H9 (cell line): Measurements from ENCODE around the gene AXIN2. TPM values are rescaled to one million over a fixed set of nuclear protein-coding genes. Genes with fewer than 3 reads are reported as not detected.

Experiments
- DNase-seq: peaks from one replicate; pipeline ENCODE4 v3.0.0-alpha.2; 2017
- H2AFZ ChIP-seq: one replicate; pipeline ENCODE4 v1.6.1; 2013; ENCODE audit warnings: mild to moderate bottlenecking, low read length, control low read depth, moderate library complexity
- H2AK5ac ChIP-seq: 2 replicates; pipeline ENCODE4 v1.6.1; 2013; ENCODE audit warnings: low read length, control low read depth, mixed read lengths; ENCODE audit not compliant: insufficient read length
- H2BK120ac ChIP-seq: one replicate; pipeline ENCODE4 v1.6.1; 2013; ENCODE audit warnings: low read depth, mild to moderate bottlenecking, low read length, control low read depth, inconsistent platforms; ENCODE audit not compliant: poor library complexity, severe bottlenecking
- H2BK12ac ChIP-seq: 2 replicates; pipeline ENCODE4 v1.6.1; 2013; ENCODE audit warnings: low read length, control low read depth, mixed read lengths, low read depth; ENCODE audit not compliant: insufficient read length
- H2BK15ac ChIP-seq: 2 replicates; pipeline ENCODE4 v1.6.1; 2013; ENCODE audit warnings: low read depth, low read length, control low read depth
- H2BK20ac ChIP-seq: one replicate; pipeline ENCODE4 v1.6.1; 2013; ENCODE audit warnings: low read depth, mild to moderate bottlenecking, low read length, control low read depth, inconsistent platforms; ENCODE audit not compliant: poor library complexity, severe bottlenecking
- H2BK5ac ChIP-seq: 2 replicates; pipeline ENCODE4 v1.6.1; 2013; ENCODE audit warnings: low read length, control low read depth, mixed read lengths; ENCODE audit not compliant: insufficient read length
- H3K14ac ChIP-seq: 2 replicates; pipeline ENCODE4 v1.6.1; 2013; ENCODE audit warnings: low read length, control low read depth; ENCODE audit not compliant: insufficient read depth
- H3K18ac ChIP-seq: 2 replicates; pipeline ENCODE4 v1.6.1; 2013; ENCODE audit warnings: low read depth, mild to moderate bottlenecking, mixed read lengths, low read length, control low read depth; ENCODE audit not compliant: insufficient read length
- H3K23ac ChIP-seq: 2 replicates; pipeline ENCODE4 v1.6.1; 2013; ENCODE audit warnings: low read length, control low read depth, mixed read lengths, low read depth; ENCODE audit not compliant: insufficient read length
- H3K23me2 ChIP-seq: 2 replicates; pipeline ENCODE4 v1.6.1; 2013; ENCODE audit warnings: low read depth, mild to moderate bottlenecking, mixed read lengths, low read length, control low read depth; ENCODE audit not compliant: insufficient read length, poor library complexity, severe bottlenecking
- H3K27ac ChIP-seq: 2 replicates; pipeline ENCODE4 v1.5.1; 2013; ENCODE audit warnings: low read length, control low read depth, mixed read lengths, low read depth; ENCODE audit not compliant: insufficient read length
- H3K27me3 ChIP-seq: 2 replicates; pipeline ENCODE4 v1.6.1; 2013; ENCODE audit warnings: low read length, control low read depth, inconsistent platforms; ENCODE audit not compliant: insufficient read depth
- H3K4ac ChIP-seq: 2 replicates; pipeline ENCODE4 v1.6.1; 2013; ENCODE audit warnings: low read depth, mild to moderate bottlenecking, control low read depth, inconsistent platforms, low read length, moderate library complexity
- H3K4me1 ChIP-seq: 2 replicates; pipeline ENCODE4 v1.6.1; 2013; ENCODE audit warnings: low read length, control low read depth, inconsistent platforms; ENCODE audit not compliant: insufficient read depth
- H3K4me2 ChIP-seq: 2 replicates; pipeline ENCODE4 v1.6.1; 2013; ENCODE audit warnings: low read length, control low read depth, mixed read lengths; ENCODE audit not compliant: insufficient read length, insufficient read depth
- H3K56ac ChIP-seq: 2 replicates; pipeline ENCODE4 v1.6.1; 2013; ENCODE audit warnings: low read depth, mild to moderate bottlenecking, mixed read lengths, low read length, control low read depth; ENCODE audit not compliant: insufficient read length
- H3K79me1 ChIP-seq: 2 replicates; pipeline ENCODE4 v1.6.1; 2013; ENCODE audit warnings: low read depth, mild to moderate bottlenecking, moderate library complexity, low read length, control low read depth, inconsistent platforms; ENCODE audit not compliant: insufficient read depth, poor library complexity, severe bottlenecking
- H3K79me2 ChIP-seq: 2 replicates; pipeline ENCODE4 v1.6.1; 2013; ENCODE audit warnings: low read length, control low read depth, inconsistent platforms; ENCODE audit not compliant: insufficient read depth
- H3K9ac ChIP-seq: 2 replicates; pipeline ENCODE4 v1.6.1; 2013; ENCODE audit warnings: low read length, control low read depth, mixed read lengths; ENCODE audit not compliant: insufficient read length; ENCODE audit errors: extremely low read depth
- H3K9me3 ChIP-seq: one replicate; pipeline ENCODE4 v1.6.1; 2013; ENCODE audit warnings: low read depth, low read length, inconsistent platforms; ENCODE audit not compliant: control insufficient read depth
- H3T11ph ChIP-seq: one replicate; pipeline ENCODE4 v1.6.1; 2013; ENCODE audit warnings: mild to moderate bottlenecking, low read length, control low read depth, inconsistent platforms
- H4K20me1 ChIP-seq: one replicate; pipeline ENCODE4 v1.6.1; 2013; ENCODE audit not compliant: control insufficient read depth, insufficient read length, insufficient read depth
- H4K5ac ChIP-seq: 2 replicates; pipeline ENCODE4 v1.6.1; 2013; ENCODE audit warnings: low read depth, mild to moderate bottlenecking, mixed read lengths, low read length, control low read depth; ENCODE audit not compliant: insufficient read length
- H4K8ac ChIP-seq: replicated peaks from 2 replicates; pipeline ENCODE4 v1.6.1; 2013; ENCODE audit warnings: low read length, control low read depth, mixed read lengths, low read depth; ENCODE audit not compliant: insufficient read length
- H4K91ac ChIP-seq: 2 replicates; pipeline ENCODE4 v1.6.1; 2013; ENCODE audit warnings: low read depth, mild to moderate bottlenecking, moderate library complexity, mixed read lengths, low read length, control low read depth; ENCODE audit not compliant: insufficient read length
- H3K27ac Mint-ChIP-seq, 3 experiments: 2 replicates in 2 of 3; 3 replicates in 1 of 3; pipeline ENCODE4 v1.8.0; 2020 to 2021; ENCODE audit warnings: mixed read lengths in 3 of 3, mild to moderate bottlenecking in 1 of 3, moderate library complexity in 1 of 3
- H3K27me3 Mint-ChIP-seq: 2 replicates; pipeline ENCODE4 v1.8.0; 2021; ENCODE audit warnings: low read depth, mild to moderate bottlenecking, moderate library complexity, mixed read lengths
- H3K36me3 Mint-ChIP-seq, 3 experiments: 2 replicates in 2 of 3; 3 replicates in 1 of 3; pipeline ENCODE4 v1.8.0; 2020 to 2021; ENCODE audit warnings: low read depth in 3 of 3, mixed read lengths in 3 of 3; ENCODE audit not compliant: insufficient read depth in 1 of 3
- H3K4me1 Mint-ChIP-seq, 2 experiments: 2 replicates each; pipeline ENCODE4 v1.8.0; 2020; ENCODE audit warnings: mixed read lengths in 2 of 2
- H3K4me3 Mint-ChIP-seq, 2 experiments: 2 replicates in 1 of 2; 3 replicates in 1 of 2; pipeline ENCODE4 v1.8.0; 2020 to 2021; ENCODE audit warnings: mild to moderate bottlenecking in 2 of 2, mixed read lengths in 2 of 2, moderate library complexity in 1 of 2
- H3K9me3 Mint-ChIP-seq, 2 experiments: 2 replicates in 1 of 2; 3 replicates in 1 of 2; pipeline ENCODE4 v1.8.0; 2020; ENCODE audit warnings: mild to moderate bottlenecking in 2 of 2, mixed read lengths in 2 of 2, moderate library complexity in 1 of 2
- WGBS: extraction: QIAGEN DNeasy Blood & Tissue Kit; methylation state at CpG from one replicate; pipeline ENCODE4 v1.1.7; 2013; ENCODE audit warnings: missing lambda C conversion rate, low lambda C conversion rate, mixed read lengths; ENCODE audit not compliant: insufficient read length; ENCODE audit errors: extremely low coverage; 5-methylcytosine and 5-hydroxymethylcytosine counted together
- total RNA-seq: library from RNA; stranded (reverse); gene quantifications from 2 replicates; pipeline ENCODE4 v1.2.1, GENCODE V29; 2021
- TF ChIP-seq, protein P1 (sequence below): fragments of 200-600 bp; sonication (generic); conservative IDR thresholded peaks from 3 replicates; pipeline ENCODE4 v1.8.0; 2021; ENCODE audit warnings: antibody characterized with exemption, mild to moderate bottlenecking

The AXIN2 gene
- total RNA-seq, 1 experiment from 2014 or later: 35.0 TPM

DNA sequence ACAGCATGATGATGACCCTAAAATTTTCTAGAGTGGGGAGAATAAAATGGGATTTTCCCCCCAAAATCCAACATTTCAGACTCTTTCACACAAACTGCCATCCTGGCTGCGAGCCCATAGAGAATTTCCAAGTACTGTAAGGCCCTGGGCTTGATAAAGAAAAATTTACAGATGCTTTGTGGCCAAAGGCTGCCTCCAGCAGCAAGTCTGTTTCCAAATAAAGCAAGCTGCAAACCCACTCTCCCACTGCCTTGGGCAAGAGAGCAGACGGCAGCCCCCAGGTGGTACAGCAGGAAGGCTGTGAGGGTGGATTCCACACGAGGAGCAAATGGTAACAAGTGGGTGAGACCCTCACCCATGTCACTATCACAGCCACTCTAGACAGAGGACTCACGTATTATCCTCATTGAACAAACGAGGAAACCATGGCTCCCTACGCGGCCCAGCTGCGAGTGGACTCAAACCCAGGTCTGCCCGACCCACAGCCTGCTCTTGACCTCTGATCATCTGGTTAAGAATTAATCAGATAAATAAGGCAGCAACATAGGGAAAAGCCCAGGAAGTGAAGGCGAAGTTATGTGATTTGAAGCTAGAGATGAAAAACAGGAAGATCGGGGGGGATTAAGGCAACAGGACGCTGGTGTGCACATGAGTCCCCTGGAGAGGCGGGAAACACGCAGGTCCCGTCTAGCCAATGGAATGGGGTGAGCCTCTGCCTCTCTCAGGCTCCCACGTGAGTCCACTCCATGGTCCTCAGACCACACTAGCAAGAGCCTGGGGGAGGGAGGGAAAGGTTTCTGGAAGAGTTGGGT lies 37.4 kb downstream of the AXIN2 start:
- no peak overlapping the region for H2BK5ac ChIP-seq
- H3K18ac ChIP-seq: no peak overlapping the region
- H2BK12ac ChIP-seq: no peak overlapping the region
- H3K23me2 ChIP-seq: no peaks in the 10 kb centered on the region
- no peak overlapping the region for H2BK15ac ChIP-seq
- no peak overlapping the region for H3K4me2 ChIP-seq
- no peak overlapping the region for H3K4me3 Mint-ChIP-seq
- no peak overlapping the region for H3K14ac ChIP-seq
- H3K27ac ChIP-seq: no peak overlapping the region
- H3K79me2 ChIP-seq: no peaks in the 10 kb centered on the region
- DNase-seq: no peak
- no peaks in the 10 kb centered on the region for H3K27me3 ChIP-seq
- H3K56ac ChIP-seq: no peak overlapping the region
- H4K91ac ChIP-seq: no peak overlapping the region
- no peak overlapping the region for H2AK5ac ChIP-seq
- peaks cover 5 to 17% (median 6%) of the 10 kb centered on the region in 3 experiments; a peak in 6 of 7 replicates for H3K36me3 Mint-ChIP-seq
- H4K20me1 ChIP-seq: no peaks in the 10 kb centered on the region
- H3T11ph ChIP-seq: no peak overlapping the region
- no peaks in the 10 kb centered on the region for H3K79me1 ChIP-seq
- no peaks in the 10 kb centered on the region for H3K9me3 Mint-ChIP-seq
- no peak overlapping the region for H2AFZ ChIP-seq
- no peak overlapping the region for H3K4ac ChIP-seq
- H4K5ac ChIP-seq: no peak overlapping the region
- peaks cover 10 to 19% of the 10 kb centered on the region in 2 experiments; a peak in 3 of 4 replicates for H3K4me1 Mint-ChIP-seq
- TF ChIP-seq, protein P1, sequence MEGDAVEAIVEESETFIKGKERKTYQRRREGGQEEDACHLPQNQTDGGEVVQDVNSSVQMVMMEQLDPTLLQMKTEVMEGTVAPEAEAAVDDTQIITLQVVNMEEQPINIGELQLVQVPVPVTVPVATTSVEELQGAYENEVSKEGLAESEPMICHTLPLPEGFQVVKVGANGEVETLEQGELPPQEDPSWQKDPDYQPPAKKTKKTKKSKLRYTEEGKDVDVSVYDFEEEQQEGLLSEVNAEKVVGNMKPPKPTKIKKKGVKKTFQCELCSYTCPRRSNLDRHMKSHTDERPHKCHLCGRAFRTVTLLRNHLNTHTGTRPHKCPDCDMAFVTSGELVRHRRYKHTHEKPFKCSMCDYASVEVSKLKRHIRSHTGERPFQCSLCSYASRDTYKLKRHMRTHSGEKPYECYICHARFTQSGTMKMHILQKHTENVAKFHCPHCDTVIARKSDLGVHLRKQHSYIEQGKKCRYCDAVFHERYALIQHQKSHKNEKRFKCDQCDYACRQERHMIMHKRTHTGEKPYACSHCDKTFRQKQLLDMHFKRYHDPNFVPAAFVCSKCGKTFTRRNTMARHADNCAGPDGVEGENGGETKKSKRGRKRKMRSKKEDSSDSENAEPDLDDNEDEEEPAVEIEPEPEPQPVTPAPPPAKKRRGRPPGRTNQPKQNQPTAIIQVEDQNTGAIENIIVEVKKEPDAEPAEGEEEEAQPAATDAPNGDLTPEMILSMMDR: no peak
- no peak overlapping the region for H3K27ac Mint-ChIP-seq
- H3K4me1 ChIP-seq: no peaks in the 10 kb centered on the region
- no peak overlapping the region for H2BK20ac ChIP-seq
- no peak overlapping the region for H4K8ac ChIP-seq
- H3K23ac ChIP-seq: no peak overlapping the region
- H3K9me3 ChIP-seq: no peaks in the 10 kb centered on the region
- H2BK120ac ChIP-seq: no peak overlapping the region
- H3K27me3 Mint-ChIP-seq: no peaks in the 10 kb centered on the region; the same call in 1 of the 2 replicates
- no peak overlapping the region for H3K9ac ChIP-seq
- no CpG with 5 or more reads among the region's 16 CpGs for WGBS
